H9 (cell line): Measurements from ENCODE around the gene ZBED1. TPM values are rescaled to one million over a fixed set of nuclear protein-coding genes. Genes with fewer than 3 reads are reported as not detected.
"Not testable (repeated sequence)": the region's sequence is repeated elsewhere in the genome, so short reads cannot be mapped to it uniquely, and the experiment has no call there.

Experiments
- DNase-seq: peaks from one replicate; pipeline ENCODE4 v3.0.0-alpha.2; 2017
- H2AFZ ChIP-seq: one replicate; pipeline ENCODE4 v1.6.1; 2013; ENCODE audit warnings: mild to moderate bottlenecking, low read length, control low read depth, moderate library complexity
- H2AK5ac ChIP-seq: 2 replicates; pipeline ENCODE4 v1.6.1; 2013; ENCODE audit warnings: low read length, control low read depth, mixed read lengths; ENCODE audit not compliant: insufficient read length
- H2BK120ac ChIP-seq: one replicate; pipeline ENCODE4 v1.6.1; 2013; ENCODE audit warnings: low read depth, mild to moderate bottlenecking, low read length, control low read depth, inconsistent platforms; ENCODE audit not compliant: poor library complexity, severe bottlenecking
- H2BK12ac ChIP-seq: 2 replicates; pipeline ENCODE4 v1.6.1; 2013; ENCODE audit warnings: low read length, control low read depth, mixed read lengths, low read depth; ENCODE audit not compliant: insufficient read length
- H2BK15ac ChIP-seq: 2 replicates; pipeline ENCODE4 v1.6.1; 2013; ENCODE audit warnings: low read depth, low read length, control low read depth
- H2BK20ac ChIP-seq: one replicate; pipeline ENCODE4 v1.6.1; 2013; ENCODE audit warnings: low read depth, mild to moderate bottlenecking, low read length, control low read depth, inconsistent platforms; ENCODE audit not compliant: poor library complexity, severe bottlenecking
- H2BK5ac ChIP-seq: 2 replicates; pipeline ENCODE4 v1.6.1; 2013; ENCODE audit warnings: low read length, control low read depth, mixed read lengths; ENCODE audit not compliant: insufficient read length
- H3K14ac ChIP-seq: 2 replicates; pipeline ENCODE4 v1.6.1; 2013; ENCODE audit warnings: low read length, control low read depth; ENCODE audit not compliant: insufficient read depth
- H3K18ac ChIP-seq: 2 replicates; pipeline ENCODE4 v1.6.1; 2013; ENCODE audit warnings: low read depth, mild to moderate bottlenecking, mixed read lengths, low read length, control low read depth; ENCODE audit not compliant: insufficient read length
- H3K23ac ChIP-seq: 2 replicates; pipeline ENCODE4 v1.6.1; 2013; ENCODE audit warnings: low read length, control low read depth, mixed read lengths, low read depth; ENCODE audit not compliant: insufficient read length
- H3K23me2 ChIP-seq: 2 replicates; pipeline ENCODE4 v1.6.1; 2013; ENCODE audit warnings: low read depth, mild to moderate bottlenecking, mixed read lengths, low read length, control low read depth; ENCODE audit not compliant: insufficient read length, poor library complexity, severe bottlenecking
- H3K27ac ChIP-seq: 2 replicates; pipeline ENCODE4 v1.5.1; 2013; ENCODE audit warnings: low read length, control low read depth, mixed read lengths, low read depth; ENCODE audit not compliant: insufficient read length
- H3K27me3 ChIP-seq: 2 replicates; pipeline ENCODE4 v1.6.1; 2013; ENCODE audit warnings: low read length, control low read depth, inconsistent platforms; ENCODE audit not compliant: insufficient read depth
- H3K4ac ChIP-seq: 2 replicates; pipeline ENCODE4 v1.6.1; 2013; ENCODE audit warnings: low read depth, mild to moderate bottlenecking, control low read depth, inconsistent platforms, low read length, moderate library complexity
- H3K4me1 ChIP-seq: 2 replicates; pipeline ENCODE4 v1.6.1; 2013; ENCODE audit warnings: low read length, control low read depth, inconsistent platforms; ENCODE audit not compliant: insufficient read depth
- H3K4me2 ChIP-seq: 2 replicates; pipeline ENCODE4 v1.6.1; 2013; ENCODE audit warnings: low read length, control low read depth, mixed read lengths; ENCODE audit not compliant: insufficient read length, insufficient read depth
- H3K56ac ChIP-seq: 2 replicates; pipeline ENCODE4 v1.6.1; 2013; ENCODE audit warnings: low read depth, mild to moderate bottlenecking, mixed read lengths, low read length, control low read depth; ENCODE audit not compliant: insufficient read length
- H3K79me1 ChIP-seq: 2 replicates; pipeline ENCODE4 v1.6.1; 2013; ENCODE audit warnings: low read depth, mild to moderate bottlenecking, moderate library complexity, low read length, control low read depth, inconsistent platforms; ENCODE audit not compliant: insufficient read depth, poor library complexity, severe bottlenecking
- H3K79me2 ChIP-seq: 2 replicates; pipeline ENCODE4 v1.6.1; 2013; ENCODE audit warnings: low read length, control low read depth, inconsistent platforms; ENCODE audit not compliant: insufficient read depth
- H3K9ac ChIP-seq: 2 replicates; pipeline ENCODE4 v1.6.1; 2013; ENCODE audit warnings: low read length, control low read depth, mixed read lengths; ENCODE audit not compliant: insufficient read length; ENCODE audit errors: extremely low read depth
- H3K9me3 ChIP-seq: one replicate; pipeline ENCODE4 v1.6.1; 2013; ENCODE audit warnings: low read depth, low read length, inconsistent platforms; ENCODE audit not compliant: control insufficient read depth
- H3T11ph ChIP-seq: one replicate; pipeline ENCODE4 v1.6.1; 2013; ENCODE audit warnings: mild to moderate bottlenecking, low read length, control low read depth, inconsistent platforms
- H4K20me1 ChIP-seq: one replicate; pipeline ENCODE4 v1.6.1; 2013; ENCODE audit not compliant: control insufficient read depth, insufficient read length, insufficient read depth
- H4K5ac ChIP-seq: 2 replicates; pipeline ENCODE4 v1.6.1; 2013; ENCODE audit warnings: low read depth, mild to moderate bottlenecking, mixed read lengths, low read length, control low read depth; ENCODE audit not compliant: insufficient read length
- H4K8ac ChIP-seq: replicated peaks from 2 replicates; pipeline ENCODE4 v1.6.1; 2013; ENCODE audit warnings: low read length, control low read depth, mixed read lengths, low read depth; ENCODE audit not compliant: insufficient read length
- H4K91ac ChIP-seq: 2 replicates; pipeline ENCODE4 v1.6.1; 2013; ENCODE audit warnings: low read depth, mild to moderate bottlenecking, moderate library complexity, mixed read lengths, low read length, control low read depth; ENCODE audit not compliant: insufficient read length
- H3K27ac Mint-ChIP-seq, 3 experiments: 2 replicates in 2 of 3; 3 replicates in 1 of 3; pipeline ENCODE4 v1.8.0; 2020 to 2021; ENCODE audit warnings: mixed read lengths in 3 of 3, mild to moderate bottlenecking in 1 of 3, moderate library complexity in 1 of 3
- H3K27me3 Mint-ChIP-seq: 2 replicates; pipeline ENCODE4 v1.8.0; 2021; ENCODE audit warnings: low read depth, mild to moderate bottlenecking, moderate library complexity, mixed read lengths
- H3K36me3 Mint-ChIP-seq, 3 experiments: 2 replicates in 2 of 3; 3 replicates in 1 of 3; pipeline ENCODE4 v1.8.0; 2020 to 2021; ENCODE audit warnings: low read depth in 3 of 3, mixed read lengths in 3 of 3; ENCODE audit not compliant: insufficient read depth in 1 of 3
- H3K4me1 Mint-ChIP-seq, 2 experiments: 2 replicates each; pipeline ENCODE4 v1.8.0; 2020; ENCODE audit warnings: mixed read lengths in 2 of 2
- H3K4me3 Mint-ChIP-seq, 2 experiments: 2 replicates in 1 of 2; 3 replicates in 1 of 2; pipeline ENCODE4 v1.8.0; 2020 to 2021; ENCODE audit warnings: mild to moderate bottlenecking in 2 of 2, mixed read lengths in 2 of 2, moderate library complexity in 1 of 2
- H3K9me3 Mint-ChIP-seq, 2 experiments: 2 replicates in 1 of 2; 3 replicates in 1 of 2; pipeline ENCODE4 v1.8.0; 2020; ENCODE audit warnings: mild to moderate bottlenecking in 2 of 2, mixed read lengths in 2 of 2, moderate library complexity in 1 of 2
- WGBS: extraction: QIAGEN DNeasy Blood & Tissue Kit; methylation state at CpG from one replicate; pipeline ENCODE4 v1.1.7; 2013; ENCODE audit warnings: missing lambda C conversion rate, low lambda C conversion rate, mixed read lengths; ENCODE audit not compliant: insufficient read length; ENCODE audit errors: extremely low coverage; 5-methylcytosine and 5-hydroxymethylcytosine counted together
- total RNA-seq: library from RNA; stranded (reverse); gene quantifications from 2 replicates; pipeline ENCODE4 v1.2.1, GENCODE V29; 2021

The ZBED1 gene
- total RNA-seq, 1 experiment from 2014 or later, result 61.1 TPM

DNA sequence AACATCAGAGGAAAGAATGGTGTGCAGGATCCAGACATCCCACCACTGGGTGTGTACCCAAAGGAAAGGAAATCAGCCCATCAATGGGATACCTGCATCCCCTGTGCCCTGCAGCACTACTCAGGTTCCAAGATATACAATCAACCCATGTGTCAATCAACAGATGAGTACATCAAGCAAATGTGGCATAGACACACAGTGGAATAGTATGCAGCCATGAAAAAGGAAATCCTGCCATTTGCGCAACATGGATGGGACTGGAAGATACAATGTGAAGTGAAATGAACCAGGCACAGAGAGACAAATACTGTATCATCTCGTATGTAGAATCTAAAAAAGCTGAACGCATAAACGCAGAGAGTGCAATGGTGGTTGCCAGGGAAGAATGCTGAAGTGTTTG, 30.9 kb downstream of the ZBED1 start:
- not testable (repeated sequence) for H3K27ac ChIP-seq, H3K23ac ChIP-seq, H3K4me1 ChIP-seq, H2BK20ac ChIP-seq, H3K4me2 ChIP-seq, H2BK120ac ChIP-seq, H2BK15ac ChIP-seq, H3K9ac ChIP-seq, H3K4ac ChIP-seq, H3K23me2 ChIP-seq, H3K56ac ChIP-seq, H3K79me1 ChIP-seq, H2BK5ac ChIP-seq, H3K27me3 ChIP-seq, H3K27ac Mint-ChIP-seq, H2AK5ac ChIP-seq, DNase-seq, H3K27me3 Mint-ChIP-seq, H3K4me1 Mint-ChIP-seq, H3K4me3 Mint-ChIP-seq, H3K14ac ChIP-seq, H3T11ph ChIP-seq, H4K5ac ChIP-seq, H4K8ac ChIP-seq, H2BK12ac ChIP-seq, H3K18ac ChIP-seq, H2AFZ ChIP-seq, H4K20me1 ChIP-seq, H4K91ac ChIP-seq
- peaks cover 14% of the 10 kb centered on the region; the same call in 1 of the 2 replicates for H3K79me2 ChIP-seq
- H3K9me3 Mint-ChIP-seq, result peaks cover 48 to 50% of the 10 kb centered on the region in 2 experiments
- H3K36me3 Mint-ChIP-seq, result peaks cover 50 to 67% (median 57%) of the 10 kb centered on the region in 3 experiments
- peaks cover 14% of the 10 kb centered on the region for H3K9me3 ChIP-seq
- WGBS, result no CpG with 5 or more reads among the region's 4 CpGs
